Measurements from ENCODE around the gene BMAL1.

DNA sequence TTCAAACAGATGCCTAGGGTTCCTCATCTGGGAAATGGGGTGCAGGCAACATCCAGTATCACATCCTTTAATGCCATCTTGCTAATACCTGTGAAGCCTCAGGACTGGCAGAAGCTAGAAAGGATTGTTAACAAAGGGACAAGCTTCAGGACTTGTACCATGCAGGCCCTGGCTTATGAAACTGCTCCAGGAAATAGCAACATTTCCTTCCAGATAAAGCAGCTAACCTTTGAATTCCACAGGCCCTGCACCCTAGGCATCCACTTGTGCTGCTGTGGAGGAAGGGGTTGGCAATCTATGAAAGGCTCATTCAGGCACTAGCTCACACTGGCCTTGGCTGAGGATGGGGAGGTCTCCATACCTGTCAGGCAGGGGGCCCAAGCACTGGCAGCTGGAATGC is 98.2 kb downstream of the BMAL1 start:
- TF ChIP-seq, protein P1, sequence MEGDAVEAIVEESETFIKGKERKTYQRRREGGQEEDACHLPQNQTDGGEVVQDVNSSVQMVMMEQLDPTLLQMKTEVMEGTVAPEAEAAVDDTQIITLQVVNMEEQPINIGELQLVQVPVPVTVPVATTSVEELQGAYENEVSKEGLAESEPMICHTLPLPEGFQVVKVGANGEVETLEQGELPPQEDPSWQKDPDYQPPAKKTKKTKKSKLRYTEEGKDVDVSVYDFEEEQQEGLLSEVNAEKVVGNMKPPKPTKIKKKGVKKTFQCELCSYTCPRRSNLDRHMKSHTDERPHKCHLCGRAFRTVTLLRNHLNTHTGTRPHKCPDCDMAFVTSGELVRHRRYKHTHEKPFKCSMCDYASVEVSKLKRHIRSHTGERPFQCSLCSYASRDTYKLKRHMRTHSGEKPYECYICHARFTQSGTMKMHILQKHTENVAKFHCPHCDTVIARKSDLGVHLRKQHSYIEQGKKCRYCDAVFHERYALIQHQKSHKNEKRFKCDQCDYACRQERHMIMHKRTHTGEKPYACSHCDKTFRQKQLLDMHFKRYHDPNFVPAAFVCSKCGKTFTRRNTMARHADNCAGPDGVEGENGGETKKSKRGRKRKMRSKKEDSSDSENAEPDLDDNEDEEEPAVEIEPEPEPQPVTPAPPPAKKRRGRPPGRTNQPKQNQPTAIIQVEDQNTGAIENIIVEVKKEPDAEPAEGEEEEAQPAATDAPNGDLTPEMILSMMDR (optimal IDR thresholded peaks at IDR 0.05 in 1 of 3, IDR thresholded peaks at IDR 0.05 in 1 of 3, conservative IDR thresholded peaks at IDR 0.05 in 1 of 3; ENCODE audit: extremely low read depth in 1 of 3, insufficient read depth in 2 of 3, low read length in 3 of 3): no peak
- TF ChIP-seq EZH2 (IDR thresholded peaks at IDR 0.05; ENCODE audit: low read length): no peak

Data from keratinocyte (primary cell).